GM19025 (cell line): ENCODE measurements around the gene TTPAL.

Source experiments
- ATAC-seq: cut with Tn5 transposase; IDR thresholded peaks from one replicate; pipeline ENCODE4 v1.9.1; 2021; ENCODE audit warnings: mild to moderate bottlenecking, low read depth, moderate library complexity; ENCODE audit not compliant: unreplicated experiment

The TTPAL gene

DNA sequence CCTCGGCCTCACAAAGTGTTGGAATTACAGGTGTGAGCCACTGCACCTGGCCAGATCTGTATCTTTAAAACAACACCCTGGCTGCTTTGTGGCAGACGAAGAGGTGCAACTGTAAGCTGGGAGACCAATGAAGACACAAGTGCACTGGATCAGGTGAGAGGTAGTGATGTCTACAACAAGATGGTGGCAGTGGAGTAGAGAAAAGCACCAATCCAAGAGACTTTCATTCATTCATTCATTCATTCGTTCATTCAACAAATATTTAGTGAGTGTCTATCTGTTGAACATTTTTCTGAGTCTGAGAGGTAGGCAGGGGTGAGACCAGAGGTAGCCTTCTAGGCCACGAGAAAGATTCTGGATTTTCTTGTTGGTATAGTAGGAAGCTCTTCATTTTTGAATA lies 36.9 kb upstream of the TTPAL start:
- ATAC-seq, result no peak

DNA sequence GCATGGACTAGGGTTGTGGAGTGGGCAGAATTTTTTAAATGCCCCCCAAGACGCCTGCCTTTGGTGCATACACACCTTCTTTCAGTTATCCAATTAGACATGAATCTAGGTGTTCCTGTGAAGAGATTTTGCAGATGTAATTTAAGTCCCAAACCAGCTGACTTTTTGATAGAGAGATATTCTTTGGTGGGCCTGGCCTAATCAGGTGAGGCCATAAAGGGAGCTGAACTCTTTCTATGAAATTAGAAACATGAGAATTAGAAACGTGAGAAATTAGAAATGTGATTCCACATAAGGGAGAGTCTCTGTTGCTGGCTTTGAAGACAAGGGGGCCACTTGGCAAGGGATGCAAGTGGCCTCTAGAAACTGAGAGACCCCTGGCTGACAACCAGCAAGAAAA lies 36.4 kb upstream of the TTPAL start:
- ATAC-seq, result no peak

DNA sequence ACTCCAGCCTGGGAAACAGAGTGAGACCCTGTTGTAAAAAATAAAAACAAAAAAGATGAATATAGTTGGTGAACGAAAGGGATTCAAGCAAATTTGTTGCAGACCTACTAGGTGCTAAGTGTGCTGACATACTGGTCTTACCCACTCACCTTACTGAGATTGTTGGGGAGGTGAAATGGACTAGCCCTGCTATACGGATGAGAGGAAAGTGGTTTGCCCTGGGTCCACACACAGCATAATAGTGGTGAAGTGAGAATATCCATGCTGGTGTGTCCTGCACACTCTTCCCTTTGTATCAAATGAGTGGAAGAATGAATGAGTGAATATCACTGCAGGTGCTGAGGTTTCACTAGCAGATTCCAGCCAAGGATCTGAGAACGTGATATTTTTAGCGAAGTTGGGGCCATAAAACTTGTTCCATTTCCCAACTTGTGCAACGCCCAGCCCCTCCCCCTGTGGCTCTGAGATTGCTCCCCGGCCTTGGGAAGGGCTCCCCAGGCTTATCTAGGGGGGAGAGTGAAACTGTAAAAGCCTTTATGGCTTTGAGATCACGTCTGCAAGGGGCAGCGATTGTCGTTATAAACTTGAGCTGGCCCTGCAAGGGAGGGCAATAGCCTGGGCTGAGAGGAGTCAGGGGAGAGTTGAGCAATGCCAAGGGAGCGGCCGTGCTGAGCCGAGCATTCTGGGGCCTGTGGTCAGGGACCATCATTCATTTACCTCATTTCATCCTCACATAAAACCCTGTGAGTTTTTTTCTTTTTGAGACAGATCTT lies 33.2 kb upstream of the TTPAL start:
- ATAC-seq, result no peak

DNA sequence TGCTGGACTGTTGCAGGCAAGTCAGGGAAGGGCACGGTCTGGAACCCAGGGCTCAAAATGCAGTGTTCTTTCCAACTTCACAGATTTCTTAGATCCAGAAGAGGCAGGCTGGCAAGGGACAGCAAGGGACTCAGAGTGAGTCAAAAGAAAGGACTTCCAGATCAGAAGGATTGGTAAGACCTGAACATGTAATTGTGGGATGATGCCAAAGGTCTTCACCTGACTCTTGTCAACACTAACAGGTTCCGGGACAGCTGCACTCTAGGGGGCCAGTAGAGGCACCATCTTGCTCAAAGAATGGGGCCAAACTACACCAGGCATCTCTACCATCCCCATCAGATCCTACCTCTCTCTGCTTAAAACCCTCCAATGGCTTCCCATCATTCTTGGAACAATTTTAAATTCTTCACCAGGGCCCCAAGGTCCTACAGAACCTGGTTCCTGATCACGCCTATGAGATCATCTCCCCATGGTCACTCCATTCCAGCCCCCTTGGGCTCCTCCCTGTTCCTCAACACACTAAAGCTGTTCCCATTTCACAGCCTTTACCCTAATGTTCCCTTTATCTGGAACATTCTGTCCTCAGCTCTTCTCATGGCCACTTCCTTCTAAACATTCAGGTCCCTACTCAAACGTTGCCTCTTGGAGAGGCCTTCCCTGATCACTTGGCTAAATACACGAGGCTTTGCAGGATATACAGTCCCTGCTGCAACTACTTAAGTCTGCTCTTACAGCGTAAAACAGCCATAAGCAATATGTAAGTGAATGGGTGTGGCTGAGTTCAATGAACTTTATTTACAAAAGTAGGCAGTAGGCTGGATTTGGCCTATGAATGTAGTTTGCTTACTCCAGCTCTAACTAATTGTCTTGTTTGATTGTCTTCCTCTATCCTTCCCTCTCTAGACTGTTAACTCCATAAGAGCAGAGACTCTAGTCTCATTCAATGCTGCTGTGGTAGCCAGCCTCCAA lies 29.6 kb upstream of the TTPAL start:
- ATAC-seq, result no peak

DNA sequence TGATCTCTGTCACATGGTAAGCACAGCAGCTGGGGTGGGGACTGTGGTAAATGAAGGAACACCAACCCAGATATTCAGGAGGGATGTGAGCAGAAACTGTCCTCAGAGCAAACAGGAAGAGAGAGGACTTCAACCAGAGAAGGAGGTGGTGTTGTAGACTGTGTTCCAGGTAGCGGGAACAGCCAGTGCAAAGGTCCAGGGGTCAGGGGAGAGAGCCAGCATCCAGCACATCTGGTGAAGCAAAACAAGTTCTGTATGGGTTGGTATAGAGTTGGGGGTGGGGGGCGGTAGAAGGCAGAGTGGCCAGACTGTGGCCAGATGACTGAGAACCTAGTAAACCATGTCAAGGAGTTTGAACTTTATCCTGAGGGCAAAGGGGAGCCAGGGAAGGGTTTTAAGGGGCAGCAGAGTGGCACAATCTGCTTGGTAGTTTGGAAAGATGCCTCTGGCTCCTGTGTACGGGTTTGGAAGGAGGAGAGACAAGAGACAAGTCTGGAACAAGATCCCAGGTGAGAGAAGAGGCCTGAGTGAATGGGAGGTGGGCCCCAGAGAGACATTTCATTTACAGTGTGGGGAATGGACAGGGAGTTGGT lies 27.8 kb upstream of the TTPAL start:
- ATAC-seq, result no peak

DNA sequence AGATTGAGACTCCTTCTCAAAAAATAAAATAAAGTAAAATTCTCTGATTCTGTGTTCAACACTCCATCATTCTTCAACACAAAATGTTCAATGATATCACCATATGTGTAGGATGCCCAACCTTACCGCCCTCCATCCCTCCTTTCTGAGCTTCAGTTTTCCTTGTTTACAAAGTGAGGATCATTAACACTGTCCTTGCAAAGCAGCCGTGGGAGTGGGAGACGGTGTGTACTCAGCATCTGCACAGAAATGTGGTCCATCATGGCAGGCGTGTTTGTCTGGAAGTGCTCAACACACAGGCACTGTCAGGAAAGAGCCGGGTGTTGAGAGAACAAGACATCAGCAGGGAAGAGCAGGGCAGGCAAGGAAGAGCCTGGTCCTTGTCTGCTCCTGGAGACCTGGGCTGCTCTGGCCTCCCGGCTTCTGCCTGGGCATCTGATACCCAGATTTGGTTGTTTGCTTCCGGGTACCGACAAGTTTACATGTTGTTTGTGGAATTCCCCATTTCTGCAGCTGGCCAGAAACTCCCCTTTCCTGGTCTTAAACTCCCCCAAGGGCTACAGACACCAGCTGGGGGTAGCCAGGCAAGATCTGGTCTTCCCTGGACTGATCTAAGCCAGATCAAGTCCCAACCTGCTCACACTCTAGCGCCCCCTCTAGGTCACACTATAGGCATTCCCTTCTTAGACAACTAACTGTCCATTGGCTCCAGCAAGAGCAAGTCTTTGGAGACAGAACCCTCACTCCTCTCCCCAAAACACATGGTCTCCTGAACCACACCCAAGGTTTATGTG lies 26.7 kb upstream of the TTPAL start:
- no peak for ATAC-seq

DNA sequence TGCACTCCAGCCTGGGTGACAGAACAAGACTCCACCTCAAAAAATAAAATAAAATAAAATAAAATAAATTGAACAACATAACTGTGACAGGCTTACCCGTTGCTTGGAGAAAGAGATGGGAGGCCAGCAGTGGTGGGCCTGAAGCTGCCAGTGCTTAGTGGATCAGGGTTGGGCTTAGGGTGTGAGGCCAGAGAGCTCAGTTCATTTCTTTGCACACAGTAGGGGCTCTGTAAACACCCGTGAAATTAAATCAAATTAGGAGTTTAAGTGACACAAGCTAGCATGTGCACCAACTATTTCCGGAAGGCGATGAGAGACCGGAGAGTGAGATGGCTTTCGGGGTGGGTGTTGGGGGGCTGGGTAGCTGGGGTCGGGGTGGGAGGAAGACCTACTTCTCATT lies 25.8 kb upstream of the TTPAL start:
- no peak for ATAC-seq

DNA sequence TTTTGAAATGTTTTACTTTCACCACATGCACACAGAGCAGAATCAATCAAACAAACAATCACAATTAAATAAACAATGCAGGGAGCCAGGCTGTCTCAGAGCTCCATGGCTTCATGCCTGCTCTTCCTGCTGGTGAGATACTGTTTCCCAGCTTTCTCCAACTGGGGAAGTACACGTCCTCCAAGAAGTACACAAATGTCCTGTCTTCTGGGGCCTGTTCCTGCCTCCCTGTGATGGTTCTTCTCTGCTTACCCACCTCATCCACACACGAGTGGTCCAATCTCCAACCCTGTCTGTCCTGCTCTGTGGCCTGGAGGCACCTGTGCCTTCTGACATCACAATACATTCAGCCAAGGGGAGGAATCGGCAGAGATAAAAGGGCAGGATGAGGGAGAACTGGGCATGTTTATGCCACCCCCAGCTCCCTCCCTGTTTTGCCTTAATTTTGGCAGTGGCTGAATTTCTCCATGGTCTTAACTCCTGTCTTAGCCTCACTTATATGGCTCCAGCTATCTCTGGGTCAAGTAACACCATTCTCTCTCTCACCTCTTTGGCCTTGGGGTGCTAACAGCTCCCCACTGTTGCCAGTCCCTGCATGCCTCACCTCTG lies 25.3 kb upstream of the TTPAL start:
- no peak for ATAC-seq

DNA sequence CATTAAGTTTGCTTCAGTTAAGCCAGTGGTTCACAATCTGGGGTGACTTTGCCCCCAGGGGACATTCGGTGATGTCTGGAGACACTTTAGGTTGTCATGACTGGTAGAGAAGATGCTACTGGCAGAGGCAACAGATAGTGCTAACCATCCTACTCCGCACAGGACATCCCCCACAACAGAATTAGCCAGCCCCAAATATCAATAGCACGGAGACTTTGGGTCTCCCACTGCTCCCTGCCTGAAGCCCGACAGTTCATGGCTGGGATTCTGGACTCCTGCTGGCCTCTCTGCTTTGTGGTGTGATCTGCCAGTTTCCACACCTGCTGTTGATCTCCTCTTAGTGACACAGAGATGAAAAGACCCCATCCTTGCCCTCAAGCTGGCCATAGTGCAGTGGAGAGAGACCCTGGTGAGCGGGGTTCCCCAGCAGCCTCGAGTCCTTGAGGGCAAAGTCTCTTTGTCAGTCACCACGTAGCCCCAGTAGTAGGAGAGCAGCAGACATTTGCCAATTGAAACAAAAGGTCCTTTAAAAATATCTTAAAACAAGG lies 24.7 kb upstream of the TTPAL start:
- no peak for ATAC-seq

DNA sequence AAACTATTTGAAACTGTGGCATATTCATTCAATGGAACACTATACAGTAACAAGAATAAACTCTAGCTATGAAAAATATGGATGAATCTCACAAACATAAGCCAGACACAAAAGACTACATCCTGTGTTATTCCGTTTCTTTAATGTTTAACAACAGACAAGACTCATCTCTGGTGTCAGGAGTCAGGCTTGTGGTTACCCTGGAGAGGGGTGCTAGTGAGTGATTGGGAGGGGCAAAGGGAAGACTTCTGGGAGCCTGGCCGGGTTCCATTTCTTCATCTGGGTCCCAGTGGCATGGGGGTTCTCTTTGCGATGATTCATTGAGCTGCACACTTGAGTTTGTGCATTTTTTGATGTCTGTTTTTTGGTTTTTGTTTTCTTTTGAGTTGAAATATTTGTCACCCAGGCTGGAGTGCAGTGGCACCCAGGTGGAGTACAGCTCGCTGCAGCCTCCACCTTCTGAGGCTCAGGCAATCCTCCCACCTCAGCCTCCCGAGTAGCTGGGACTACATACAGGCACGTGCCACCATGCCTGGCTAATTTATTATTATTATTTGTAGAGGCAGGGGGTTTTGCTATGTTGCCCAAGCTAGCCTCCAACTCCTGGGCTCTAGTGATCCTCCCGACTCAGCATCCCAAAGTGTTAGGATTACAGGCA lies 21.2 kb upstream of the TTPAL start:
- no peak for ATAC-seq

DNA sequence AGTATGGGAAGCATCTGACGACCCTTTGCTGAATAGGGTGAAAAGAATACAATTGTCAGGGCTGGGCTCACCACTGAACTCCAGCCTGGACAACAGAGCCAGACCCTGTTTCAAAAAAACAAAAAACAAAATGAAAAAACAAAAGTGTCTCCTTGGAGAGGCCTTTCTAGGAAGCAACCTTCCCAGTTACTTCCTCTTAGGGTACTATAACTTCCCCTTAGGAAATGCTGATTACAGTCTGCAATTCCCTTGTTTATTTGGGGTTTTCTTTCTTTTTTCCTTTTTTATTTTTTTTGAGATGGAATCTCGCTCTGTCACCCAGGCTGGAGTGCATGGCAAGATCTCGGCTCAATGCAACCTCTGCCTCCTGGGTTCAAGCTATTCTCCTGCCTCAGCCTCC lies 20.5 kb upstream of the TTPAL start:
- ATAC-seq, result no peak

DNA sequence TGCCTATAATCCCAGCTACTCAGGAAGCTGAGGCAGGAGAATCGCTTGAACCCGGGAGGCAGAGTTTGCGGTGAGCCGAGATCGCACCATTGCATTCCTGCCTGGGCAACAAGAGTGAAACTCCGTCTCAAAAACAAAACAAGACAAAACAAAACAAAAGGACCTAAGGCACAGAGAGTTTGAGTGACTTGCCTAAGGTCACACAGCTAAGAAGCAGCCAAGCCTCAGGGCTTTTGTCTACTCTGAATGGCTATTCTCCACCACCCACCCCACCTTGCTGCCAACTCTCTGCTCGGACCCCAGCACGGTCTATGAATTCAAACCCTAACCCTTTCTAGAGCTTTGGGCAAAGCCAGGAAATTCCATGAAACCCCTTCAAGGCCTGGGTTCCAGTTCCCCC lies 19.1 kb upstream of the TTPAL start:
- ATAC-seq, result no peak

DNA sequence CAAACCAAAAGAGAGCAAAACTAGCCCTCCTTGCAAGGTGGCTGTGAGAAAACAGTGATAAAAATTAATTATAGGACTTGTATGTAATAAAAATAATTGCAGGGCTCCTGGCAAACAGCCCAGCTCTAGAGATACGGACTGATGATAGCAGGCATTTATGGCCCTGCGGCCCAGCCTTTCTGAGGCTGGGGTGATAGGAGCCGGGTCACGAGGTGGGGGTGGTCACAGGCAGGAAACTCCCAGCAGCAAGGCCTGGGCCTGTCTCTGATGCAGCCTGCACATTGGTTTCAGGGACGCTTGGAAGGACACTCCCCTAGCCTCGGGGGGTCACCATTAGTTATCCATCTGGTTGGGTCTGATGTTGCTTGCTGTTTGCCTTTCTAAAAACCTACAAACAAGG lies 18.7 kb upstream of the TTPAL start:
- no peak for ATAC-seq

DNA sequence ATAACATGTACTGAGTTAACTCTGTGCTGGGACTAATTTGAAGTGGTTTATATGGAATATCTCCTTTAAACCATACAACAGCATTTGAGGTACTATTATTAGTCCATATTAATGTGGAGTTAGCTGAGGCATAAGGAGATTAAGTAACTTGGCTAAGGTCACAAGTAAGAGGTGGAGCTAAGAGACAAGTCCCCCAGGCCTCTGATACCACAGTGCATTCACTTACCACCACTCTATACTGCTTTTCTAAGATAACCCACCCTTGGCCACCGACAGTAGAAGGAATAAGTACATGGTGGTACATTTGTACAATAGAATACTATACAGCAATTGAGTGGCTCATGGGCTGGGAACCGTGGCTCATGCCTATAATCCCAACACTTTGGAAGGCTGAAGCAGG lies 16.4 kb upstream of the TTPAL start:
- ATAC-seq, result no peak

DNA sequence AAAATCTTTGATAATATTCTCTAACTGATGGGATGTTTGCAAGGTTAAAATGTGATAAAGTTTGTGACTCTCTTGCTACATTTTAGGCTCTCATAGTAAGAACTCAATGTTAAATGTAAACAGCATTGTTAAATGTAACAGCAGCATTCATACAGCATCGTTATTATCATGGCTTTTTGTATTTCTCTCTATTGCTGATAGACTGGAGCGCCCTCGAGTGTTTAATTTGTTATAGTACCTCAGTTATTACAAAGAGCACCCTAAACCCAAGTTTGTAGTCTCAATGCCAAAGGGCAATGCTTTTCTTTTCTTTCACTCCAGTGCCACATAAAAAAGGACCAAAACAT lies 14.9 kb upstream of the TTPAL start:
- ATAC-seq, result no peak

DNA sequence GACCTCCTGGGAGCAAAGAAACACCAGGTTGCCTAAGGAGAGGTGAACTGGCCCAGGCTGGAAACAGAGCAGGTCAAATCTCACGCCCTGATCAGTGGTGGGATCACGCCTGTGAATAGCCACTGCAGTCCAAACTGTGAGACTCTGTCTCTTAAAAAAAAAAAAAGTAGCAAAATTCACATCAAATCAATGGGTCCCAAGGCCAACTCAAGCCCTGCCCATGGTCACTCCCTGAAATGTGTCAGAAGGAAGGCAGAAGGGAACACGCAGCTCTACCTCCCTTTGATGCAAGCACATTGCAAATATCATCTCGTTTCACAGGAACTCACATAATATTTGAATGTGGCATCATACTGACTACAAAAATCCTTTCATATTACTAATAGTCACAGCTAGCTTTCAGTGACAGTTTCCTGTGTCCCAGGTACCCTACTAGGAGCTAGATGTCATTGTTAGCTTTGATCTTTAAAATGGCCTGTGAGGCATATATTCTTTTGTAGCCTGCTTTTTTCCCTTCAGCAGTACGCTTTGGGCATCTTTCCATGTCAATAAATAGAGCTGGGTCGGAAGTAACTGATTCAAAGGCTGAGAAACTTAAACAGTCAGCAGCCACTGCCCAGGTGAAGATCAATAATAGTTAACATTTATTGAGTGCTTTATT lies 14.4 kb upstream of the TTPAL start:
- no peak for ATAC-seq

DNA sequence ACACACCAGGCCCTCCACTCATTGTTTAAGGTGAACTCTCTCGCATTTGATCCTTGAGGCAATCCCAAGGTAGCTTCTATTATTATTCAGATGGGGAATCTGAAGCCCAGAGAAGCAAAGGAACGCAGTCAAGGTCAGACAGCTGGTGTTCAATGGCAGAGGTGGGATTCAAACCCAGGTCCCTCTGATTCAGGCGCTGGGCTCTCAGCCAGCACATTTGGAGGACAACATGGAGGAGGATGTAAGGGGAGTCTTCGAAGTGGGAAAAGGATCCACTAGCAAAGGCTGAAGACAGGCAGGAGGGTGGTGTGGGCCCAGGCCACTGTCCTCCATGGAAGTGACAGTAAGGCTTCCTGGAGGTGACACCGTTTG lies 13.9 kb upstream of the TTPAL start:
- ATAC-seq, result no peak

DNA sequence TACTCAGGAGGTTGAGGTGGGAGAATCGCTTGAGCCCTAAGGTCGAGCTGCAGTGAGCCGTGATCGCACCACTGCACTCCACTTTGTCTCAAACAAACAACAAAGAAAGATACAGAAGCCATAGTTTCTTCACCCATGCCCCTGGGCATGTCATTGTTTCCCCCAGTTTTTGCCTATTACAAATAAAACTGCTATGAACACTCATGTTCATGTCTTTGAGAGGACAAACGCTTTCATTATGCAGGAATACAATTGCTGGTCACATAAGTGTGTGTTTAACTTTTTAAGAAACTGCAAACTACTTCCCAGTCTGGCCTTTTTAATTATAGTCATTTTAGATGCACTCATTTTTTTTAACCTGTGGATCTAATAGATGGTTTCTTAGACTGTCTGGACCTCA lies 12.2 kb upstream of the TTPAL start:
- no peak for ATAC-seq

DNA sequence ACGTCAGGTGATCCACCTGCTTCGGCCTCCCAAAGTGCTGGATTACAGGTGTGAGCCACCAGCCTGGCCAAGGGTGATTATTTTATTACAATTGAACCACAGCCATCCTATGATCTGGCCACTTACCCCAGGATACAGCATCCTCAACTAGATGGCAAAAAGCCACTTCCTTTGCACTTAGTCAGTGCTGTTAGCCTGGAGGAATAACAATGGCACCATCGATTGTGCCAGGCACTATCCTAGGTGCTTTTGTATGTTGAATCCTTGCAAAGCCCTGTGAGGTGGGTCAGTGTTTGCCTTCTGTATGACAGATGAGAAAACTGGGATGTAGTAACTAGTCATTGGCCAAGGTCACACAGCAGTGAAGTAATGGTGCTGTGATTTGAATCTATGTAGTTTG lies 11.2 kb upstream of the TTPAL start:
- no peak for ATAC-seq
